Stomach smooth muscle (tissue), 2 donors: ENCODE data around the gene BACE1.

Experiments used
- H3K27ac ChIP-seq: one replicate; pipeline ENCODE4 v1.7.0; 2013; ENCODE audit warnings: mild to moderate bottlenecking, low read length, inconsistent platforms
- H3K27me3 ChIP-seq, 2 donors: one replicate each; pipeline ENCODE4 v1.7.0; 2013; ENCODE audit warnings: low read length in 2 of 2; ENCODE audit not compliant: insufficient read depth in 2 of 2, control insufficient read depth in 1 of 2
- H3K36me3 ChIP-seq, 2 donors: one replicate each; pipeline ENCODE4 v1.7.0; 2013; ENCODE audit warnings: low read length in 2 of 2; ENCODE audit not compliant: control insufficient read depth in 2 of 2, insufficient read depth in 2 of 2
- H3K4me1 ChIP-seq: one replicate; pipeline ENCODE4 v1.7.0; 2013; ENCODE audit warnings: low read length; ENCODE audit not compliant: control insufficient read depth, insufficient read depth
- H3K4me3 ChIP-seq, 2 donors: one replicate each; pipeline ENCODE4 v1.7.0; 2013; ENCODE audit warnings: low read length in 2 of 2
- H3K9ac ChIP-seq, 2 donors: one replicate each; pipeline ENCODE4 v1.7.0; 2013; ENCODE audit warnings: low read length in 2 of 2, mild to moderate bottlenecking in 1 of 2
- H3K9me3 ChIP-seq, 2 donors: one replicate each; pipeline ENCODE4 v1.7.0; 2013; ENCODE audit warnings: low read length in 2 of 2; ENCODE audit not compliant: control insufficient read depth in 2 of 2
- donor health status: healthy.
- donor health status: Pancreatic carcinoma.

BACE1 gene

GRCh38 chr11:117255966-117256365, 60.1 kb downstream of the BACE1 start:
- H3K9ac ChIP-seq, result no peak overlapping the region
- H3K4me1 ChIP-seq, result no peaks in the 10 kb centered on the region
- H3K36me3 ChIP-seq, result peaks cover 7 to 10% of the 10 kb centered on the region in 2 donors
- H3K27me3 ChIP-seq, result no peaks in the 10 kb centered on the region
- no peaks in the 10 kb centered on the region for H3K9me3 ChIP-seq
- H3K27ac ChIP-seq, result no peak overlapping the region
- H3K4me3 ChIP-seq, result no peak overlapping the region

GRCh38 chr11:117251506-117251905, 64.5 kb downstream of the BACE1 start:
- Histone ChIP-seq H3K27ac (no peak overlapping the region), H3K4me1 (no peaks in the 10 kb centered on the region), H3K9ac (no peak overlapping the region), H3K4me3 (no peak overlapping the region), H3K9me3 (no peaks in the 10 kb centered on the region), H3K27me3 (no peaks in the 10 kb centered on the region), H3K36me3 (peaks cover 23 to 27% of the 10 kb centered on the region in 2 donors)

GRCh38 chr11:117249571-117249970, 66.5 kb downstream of the BACE1 start:
- Histone ChIP-seq H3K4me3 (no peak overlapping the region), H3K36me3 (peaks cover 27 to 37% of the 10 kb centered on the region in 2 donors), H3K27ac (no peak overlapping the region)

GRCh38 chr11:117248341-117248740, 67.7 kb downstream of the BACE1 start:
- H3K36me3 ChIP-seq, result peaks cover 34 to 35% of the 10 kb centered on the region in 2 donors

More at GRCh38 chr11:117249571-117249970, 66.5 kb downstream of the BACE1 start:
- Histone ChIP-seq H3K4me1 (no peaks in the 10 kb centered on the region), H3K9me3 (no peaks in the 10 kb centered on the region), H3K9ac (no peak overlapping the region), H3K27me3 (no peaks in the 10 kb centered on the region)

GRCh38 chr11:117239295-117239694, 76.8 kb downstream of the BACE1 start:
- Histone ChIP-seq H3K4me1 (no peaks in the 10 kb centered on the region), H3K4me3 (no peak overlapping the region), H3K27ac (no peak overlapping the region), H3K9me3 (no peaks in the 10 kb centered on the region), H3K9ac (no peak overlapping the region), H3K27me3 (no peaks in the 10 kb centered on the region), H3K36me3 (peaks cover 19 to 28% of the 10 kb centered on the region in 2 donors)

More at GRCh38 chr11:117248341-117248740, 67.7 kb downstream of the BACE1 start:
- Histone ChIP-seq H3K9me3 (no peaks in the 10 kb centered on the region), H3K27ac (no peak overlapping the region), H3K9ac (no peak overlapping the region), H3K4me1 (no peaks in the 10 kb centered on the region), H3K27me3 (no peaks in the 10 kb centered on the region), H3K4me3 (no peak overlapping the region)

- Histone ChIP-seq H3K9ac (no peak overlapping the region), H3K4me1 (peaks cover 7% of the 10 kb centered on the region), H3K4me3 (no peak overlapping the region), H3K9me3 (no peaks in the 10 kb centered on the region), H3K27ac (no peak overlapping the region), H3K36me3 (peaks cover 12 to 24% of the 10 kb centered on the region in 2 donors), H3K27me3 (no peaks in the 10 kb centered on the region)
Measured at GRCh38 chr11:117238221-117238620, 77.8 kb downstream of the BACE1 start.
